HepG2 (cell line): ENCODE results near the gene MBOAT7. TPM values are rescaled to one million over a fixed set of nuclear protein-coding genes. Genes with fewer than 3 reads are reported as not detected.

Experiments used
- ATF7-NPFF ChIP-seq: sonication (generic); formaldehyde crosslinking; IDR thresholded peaks from 2 replicates; pipeline ENCODE4 v1.8.1; 2023; ENCODE audit warnings: mild to moderate bottlenecking, low read depth, missing genetic modification reagents, moderate library complexity
- FOSL2 ChIP-seq: sonication (generic); formaldehyde crosslinking; IDR thresholded peaks from 2 replicates; pipeline ENCODE4 v1.4.0; 2020; ENCODE audit warnings: missing genetic modification reagents
- FOXC1 ChIP-seq: sonication (generic); formaldehyde crosslinking; IDR thresholded peaks from 2 replicates; pipeline ENCODE4 v1.8.0; 2022; ENCODE audit warnings: mild to moderate bottlenecking, missing genetic modification reagents, borderline replicate concordance
- KDM5B ChIP-seq: sonication (generic); formaldehyde crosslinking; IDR thresholded peaks from 2 replicates; pipeline ENCODE4 v1.4.0; 2020; ENCODE audit warnings: missing genetic modification reagents, mild to moderate bottlenecking, borderline replicate concordance
- KLF6 ChIP-seq: IDR thresholded peaks from 2 replicates; pipeline ENCODE4 v1.8.0; 2016; ENCODE audit warnings: missing biosample characterization, missing genetic modification reagents
- NR1H2 ChIP-seq: sonication (generic); formaldehyde crosslinking; IDR thresholded peaks from 2 replicates; pipeline ENCODE4 v1.8.1; 2022; ENCODE audit warnings: low read depth, missing genetic modification reagents, borderline replicate concordance
- NR2C2 ChIP-seq: sonication (generic); formaldehyde crosslinking; IDR thresholded peaks from 2 replicates; pipeline ENCODE4 v1.4.0; 2020; ENCODE audit warnings: missing genetic modification reagents, mild to moderate bottlenecking, moderate library complexity, borderline replicate concordance
- RAD21 ChIP-seq: fragments of 450-650 bp; formaldehyde crosslinking; IDR thresholded peaks from 2 replicates; pipeline ENCODE4 v1.5.0; 2020; ENCODE audit warnings: mild to moderate bottlenecking
- RFXAP ChIP-seq: sonication (generic); formaldehyde crosslinking; IDR thresholded peaks from 2 replicates; pipeline ENCODE4 v1.4.0; 2020; ENCODE audit warnings: missing genetic modification reagents, borderline replicate concordance
- SRF ChIP-seq: IDR thresholded peaks from 2 replicates; pipeline ENCODE4 v1.6.1; 2011; ENCODE audit warnings: mild to moderate bottlenecking, low read depth, low read length, moderate library complexity
- ZMYM3 ChIP-seq: sonication (generic); formaldehyde crosslinking; IDR thresholded peaks from 2 replicates; pipeline ENCODE4 v1.5.1; 2020; ENCODE audit warnings: mild to moderate bottlenecking, missing genetic modification reagents
- ZNF160 ChIP-seq: sonication (generic); formaldehyde crosslinking; IDR thresholded peaks from 2 replicates; pipeline ENCODE4 v1.8.0; 2022; ENCODE audit warnings: mild to moderate bottlenecking, inconsistent platforms, missing genetic modification reagents
- ZNF224 ChIP-seq: sonication (generic); formaldehyde crosslinking; IDR thresholded peaks from 2 replicates; pipeline ENCODE4 v1.5.0; 2020; ENCODE audit warnings: mild to moderate bottlenecking, missing genetic modification reagents
- ZNF331 ChIP-seq: sonication (generic); formaldehyde crosslinking; IDR thresholded peaks from 2 replicates; pipeline ENCODE4 v1.4.0; 2020; ENCODE audit warnings: missing genetic modification reagents
- ZNF33A ChIP-seq: sonication (generic); formaldehyde crosslinking; IDR thresholded peaks from 2 replicates; pipeline ENCODE4 v1.5.1; 2020; ENCODE audit warnings: missing genetic modification reagents, mild to moderate bottlenecking, moderate library complexity, borderline replicate concordance
- ZNF383 ChIP-seq: sonication (generic); formaldehyde crosslinking; IDR thresholded peaks from 2 replicates; pipeline ENCODE4 v1.4.0; 2020; ENCODE audit warnings: missing genetic modification reagents, mild to moderate bottlenecking, borderline replicate concordance
- ZSCAN29 ChIP-seq: sonication (generic); formaldehyde crosslinking; conservative IDR thresholded peaks from 2 replicates; pipeline ENCODE4 v1.4.0; 2020; ENCODE audit warnings: mild to moderate bottlenecking, missing genetic modification reagents
- polyA plus RNA-seq, 8 experiments: library from polyadenylated mRNA; depleted of rRNA in 3 of 8; stranded (reverse) in 7 of 8; unstranded in 1 of 8; fragments of >200 nt; fragmentation: Illumina TruSeq in 4 of 8; extraction: Trizol in 4 of 8; gene quantifications; 2 replicates each; pipeline versions ENCODE4 v1.2.1 to v1.2.3, GENCODE V29; 2011 to 2016; ENCODE audit warnings: low read depth in 4 of 8, missing spikeins in 1 of 8, mixed read lengths in 1 of 8; ENCODE audit not compliant: insufficient read depth in 1 of 8
- total RNA-seq, 5 experiments: library from RNA; depleted of rRNA; stranded (reverse); fragments of >200 nt; fragmentation: Illumina TruSeq; extraction: Trizol; gene quantifications; 2 replicates each; pipeline ENCODE4 v1.2.3, GENCODE V29; 2016; ENCODE audit warnings: low read depth in 1 of 5
- TF ChIP-seq, protein P1 (sequence below): sonication (generic); formaldehyde crosslinking; IDR thresholded peaks from 2 replicates; pipeline ENCODE4 v1.4.0; 2020; ENCODE audit warnings: missing genetic modification reagents
- TF ChIP-seq, protein P2 (sequence below): sonication (generic); formaldehyde crosslinking; IDR thresholded peaks from 2 replicates; pipeline ENCODE4 v1.5.0; 2020; ENCODE audit warnings: mild to moderate bottlenecking, missing genetic modification reagents
- TF ChIP-seq, protein P3 (sequence below): sonication (generic); formaldehyde crosslinking; IDR thresholded peaks from 2 replicates; pipeline ENCODE4 v1.8.0; 2023; ENCODE audit warnings: mild to moderate bottlenecking, missing genetic modification reagents

Gene MBOAT7
- total and polyA plus RNA-seq, 2 of the 13 experiments (the other 11 are each of a cell fraction or from before 2014, with no cell fraction given), result 22.2 to 25.5 TPM

DNA sequence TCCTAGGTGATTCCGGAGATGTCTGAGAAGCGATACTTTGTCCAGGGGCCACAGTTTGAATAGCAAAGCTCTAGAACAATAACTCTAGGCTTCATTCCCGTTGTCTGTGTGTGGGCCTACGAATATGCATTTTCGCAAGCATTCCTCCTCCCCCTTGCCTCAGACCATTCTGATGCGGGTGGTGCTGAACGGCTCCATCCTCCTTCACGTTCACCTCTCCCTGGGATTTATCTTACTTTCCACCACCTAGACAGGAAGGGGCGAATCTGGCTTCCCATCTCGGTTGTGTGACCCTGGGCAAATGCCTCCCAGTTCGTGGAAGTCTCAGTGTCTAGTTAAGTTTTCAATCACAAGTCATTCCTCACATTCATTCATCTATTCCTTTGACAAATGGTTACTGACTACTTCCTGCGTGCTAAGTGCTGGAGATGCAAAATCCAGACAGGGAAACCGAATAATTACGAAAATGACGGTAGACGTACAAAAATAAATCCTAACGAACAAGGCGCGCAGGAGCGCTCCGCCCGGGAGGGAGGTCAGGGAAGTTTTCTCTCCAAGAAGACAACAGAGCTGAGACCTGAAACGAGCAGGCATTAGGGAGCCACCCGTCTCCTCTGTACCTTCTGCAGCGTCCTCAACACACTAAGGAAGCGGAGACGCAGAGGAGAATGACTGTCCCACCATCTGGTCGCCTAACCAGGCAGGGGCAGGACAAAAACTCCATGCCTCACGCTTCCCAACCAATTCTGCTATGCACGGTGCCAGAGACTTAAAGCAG is 53.1 kb downstream of the MBOAT7 start (continued):
- TF ChIP-seq KLF6 (CRISPR knock-in tag) (no peak), ZNF160 (CRISPR knock-in tag) (no peak), FOXC1 (no peak), ZNF331 (CRISPR knock-in tag) (no peak), RAD21 (CRISPR knock-in tag) (no peak), ZMYM3 (CRISPR knock-in tag) (no peak), NR2C2 (CRISPR knock-in tag) (no peak; the same call in 1 of the 2 replicates), ATF7-NPFF (CRISPR knock-in tag) (no peak), ZNF224 (CRISPR knock-in tag) (no peak), ZNF33A (CRISPR knock-in tag) (no peak), ZSCAN29 (0 out of 2 replicates have a peak, but pooled peaks have one; percentile 42), FOSL2 (CRISPR knock-in tag) (no peak), KDM5B (no peak), NR1H2 (CRISPR knock-in tag) (no peak), SRF (no peak), RFXAP (CRISPR knock-in tag) (no peak), ZNF383 (CRISPR knock-in tag) (no peak)
- TF ChIP-seq, protein P1, sequence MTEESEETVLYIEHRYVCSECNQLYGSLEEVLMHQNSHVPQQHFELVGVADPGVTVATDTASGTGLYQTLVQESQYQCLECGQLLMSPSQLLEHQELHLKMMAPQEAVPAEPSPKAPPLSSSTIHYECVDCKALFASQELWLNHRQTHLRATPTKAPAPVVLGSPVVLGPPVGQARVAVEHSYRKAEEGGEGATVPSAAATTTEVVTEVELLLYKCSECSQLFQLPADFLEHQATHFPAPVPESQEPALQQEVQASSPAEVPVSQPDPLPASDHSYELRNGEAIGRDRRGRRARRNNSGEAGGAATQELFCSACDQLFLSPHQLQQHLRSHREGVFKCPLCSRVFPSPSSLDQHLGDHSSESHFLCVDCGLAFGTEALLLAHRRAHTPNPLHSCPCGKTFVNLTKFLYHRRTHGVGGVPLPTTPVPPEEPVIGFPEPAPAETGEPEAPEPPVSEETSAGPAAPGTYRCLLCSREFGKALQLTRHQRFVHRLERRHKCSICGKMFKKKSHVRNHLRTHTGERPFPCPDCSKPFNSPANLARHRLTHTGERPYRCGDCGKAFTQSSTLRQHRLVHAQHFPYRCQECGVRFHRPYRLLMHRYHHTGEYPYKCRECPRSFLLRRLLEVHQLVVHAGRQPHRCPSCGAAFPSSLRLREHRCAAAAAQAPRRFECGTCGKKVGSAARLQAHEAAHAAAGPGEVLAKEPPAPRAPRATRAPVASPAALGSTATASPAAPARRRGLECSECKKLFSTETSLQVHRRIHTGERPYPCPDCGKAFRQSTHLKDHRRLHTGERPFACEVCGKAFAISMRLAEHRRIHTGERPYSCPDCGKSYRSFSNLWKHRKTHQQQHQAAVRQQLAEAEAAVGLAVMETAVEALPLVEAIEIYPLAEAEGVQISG, result no peak
- TF ChIP-seq, protein P2, sequence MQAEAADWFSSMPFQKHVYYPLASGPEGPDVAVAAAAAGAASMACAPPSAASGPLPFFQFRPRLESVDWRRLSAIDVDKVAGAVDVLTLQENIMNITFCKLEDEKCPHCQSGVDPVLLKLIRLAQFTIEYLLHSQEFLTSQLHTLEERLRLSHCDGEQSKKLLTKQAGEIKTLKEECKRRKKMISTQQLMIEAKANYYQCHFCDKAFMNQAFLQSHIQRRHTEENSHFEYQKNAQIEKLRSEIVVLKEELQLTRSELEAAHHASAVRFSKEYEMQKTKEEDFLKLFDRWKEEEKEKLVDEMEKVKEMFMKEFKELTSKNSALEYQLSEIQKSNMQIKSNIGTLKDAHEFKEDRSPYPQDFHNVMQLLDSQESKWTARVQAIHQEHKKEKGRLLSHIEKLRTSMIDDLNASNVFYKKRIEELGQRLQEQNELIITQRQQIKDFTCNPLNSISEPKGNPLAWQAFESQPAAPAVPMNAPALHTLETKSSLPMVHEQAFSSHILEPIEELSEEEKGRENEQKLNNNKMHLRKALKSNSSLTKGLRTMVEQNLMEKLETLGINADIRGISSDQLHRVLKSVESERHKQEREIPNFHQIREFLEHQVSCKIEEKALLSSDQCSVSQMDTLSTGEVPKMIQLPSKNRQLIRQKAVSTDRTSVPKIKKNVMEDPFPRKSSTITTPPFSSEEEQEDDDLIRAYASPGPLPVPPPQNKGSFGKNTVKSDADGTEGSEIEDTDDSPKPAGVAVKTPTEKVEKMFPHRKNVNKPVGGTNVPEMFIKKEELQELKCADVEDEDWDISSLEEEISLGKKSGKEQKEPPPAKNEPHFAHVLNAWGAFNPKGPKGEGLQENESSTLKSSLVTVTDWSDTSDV (CRISPR knock-in tag), result no peak
- TF ChIP-seq, protein P3, sequence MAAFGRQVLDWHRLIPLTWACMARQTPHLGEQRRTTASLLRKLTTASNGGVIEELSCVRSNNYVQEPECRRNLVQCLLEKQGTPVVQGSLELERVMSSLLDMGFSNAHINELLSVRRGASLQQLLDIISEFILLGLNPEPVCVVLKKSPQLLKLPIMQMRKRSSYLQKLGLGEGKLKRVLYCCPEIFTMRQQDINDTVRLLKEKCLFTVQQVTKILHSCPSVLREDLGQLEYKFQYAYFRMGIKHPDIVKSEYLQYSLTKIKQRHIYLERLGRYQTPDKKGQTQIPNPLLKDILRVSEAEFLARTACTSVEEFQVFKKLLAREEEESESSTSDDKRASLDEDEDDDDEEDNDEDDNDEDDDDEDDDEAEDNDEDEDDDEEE (CRISPR knock-in tag), result 0 out of 2 replicates have a peak, but pooled peaks have one; percentile 33
